Measurements from ENCODE around the gene PPP1R7. TPM values are rescaled to one million over a fixed set of nuclear protein-coding genes. Genes with fewer than 3 reads are reported as not detected.

Gene PPP1R7
- total and polyA plus RNA-seq, 8 donors: 21.5 to 38.7 (median 31.5) TPM

- Histone ChIP-seq H3K9me3 (no peaks in the 10 kb centered on the region), H3K27ac (no peak overlapping the region), H3K27me3 (no peaks in the 10 kb centered on the region), H3K4me3 (no peak overlapping the region), H3K36me3 (no peaks in the 10 kb centered on the region), H3K4me1 (no peaks in the 10 kb centered on the region)
- FAIRE-seq (no peak), ATAC-seq (no peak), DNase-seq (no peak)
- whole genome bisulfite sequencing, 2 donors: 89 to 92% methylated on average over 5 of the region's 5 CpGs
- TF ChIP-seq CTCF (IDR thresholded peaks at IDR 0.05): no peak
- intact Hi-C loops (cut with DNase I): no loop called here
Measured at GRCh38 chr2:241121008-241121407, 29.3 kb upstream of the PPP1R7 start.

DNA sequence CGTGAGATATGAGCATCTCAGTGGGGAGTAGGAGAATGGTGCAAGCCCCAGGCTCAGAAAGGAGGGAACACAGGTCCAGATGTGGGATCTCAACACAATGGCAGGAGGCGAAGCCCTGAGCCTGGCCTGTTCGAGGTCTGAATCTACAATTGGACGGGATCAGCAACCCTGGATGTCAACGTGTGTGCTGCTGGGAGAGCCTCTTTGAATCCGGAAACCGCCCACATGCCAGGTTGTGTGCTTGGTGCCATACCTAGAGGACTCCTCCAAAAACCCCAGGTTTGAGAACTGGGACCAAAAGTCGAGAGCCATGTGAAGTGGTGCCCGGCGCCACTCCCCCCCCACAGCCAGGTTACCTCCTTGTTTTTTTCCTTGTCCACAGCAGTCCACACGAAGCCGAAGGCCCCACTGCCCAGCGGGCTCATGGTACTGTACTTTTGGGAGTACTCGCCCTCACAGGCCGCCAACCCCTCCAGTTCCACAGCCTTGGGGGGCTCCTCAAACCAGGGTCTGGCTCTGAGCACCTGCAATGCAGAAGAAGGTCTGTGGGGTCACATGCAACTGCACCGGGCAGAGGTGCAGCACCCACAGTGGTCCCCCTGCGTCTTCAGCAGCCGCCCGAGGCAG is 27.8 kb upstream of the PPP1R7 start:
- ATAC-seq (no peak), FAIRE-seq (no peak), DNase-seq (peak in 1 of 6 donors; percentile 46)
- TF ChIP-seq CTCF (IDR thresholded peaks at IDR 0.05): no peak
- no peak overlapping the region for H3K4me3 ChIP-seq
- H3K9me3 ChIP-seq: no peaks in the 10 kb centered on the region
- H3K27me3 ChIP-seq: no peaks in the 10 kb centered on the region
- no peaks in the 10 kb centered on the region for H3K4me1 ChIP-seq
- intact Hi-C loops (cut with DNase I): no loop called here
- H3K36me3 ChIP-seq: no peaks in the 10 kb centered on the region
- H3K27ac ChIP-seq: no peak overlapping the region
- WGBS, 2 donors: 94 to 96% methylated on average over 19 of the region's 19 CpGs

- Histone ChIP-seq H3K9me3 (no peaks in the 10 kb centered on the region), H3K36me3 (no peaks in the 10 kb centered on the region), H3K4me3 (no peak overlapping the region), H3K27ac (no peak overlapping the region), H3K4me1 (no peaks in the 10 kb centered on the region), H3K27me3 (no peaks in the 10 kb centered on the region)
- FAIRE-seq: no peak
- peak in 4 of 6 donors; percentile 31 to 90 (median 64) for DNase-seq
- TF ChIP-seq CTCF (IDR thresholded peaks at IDR 0.05): no peak
- ATAC-seq: peak in 3 of 4 donors; percentile 78 to 98 (median 92)
- 74 to 89% methylated on average over 16 of the region's 16 CpGs for WGBS, 2 donors
- intact Hi-C loops (cut with DNase I): no loop called here
Measured at GRCh38 chr2:241123816-241124536, 26.3 kb upstream of the PPP1R7 start.

GRCh38 chr2:241125626-241126025 is 24.6 kb upstream of the PPP1R7 start:
- DNase-seq (peak in 1 of 6 donors; percentile 17), ATAC-seq (no peak), FAIRE-seq (no peak)
- 91 to 96% methylated on average over 13 of the region's 13 CpGs for WGBS, 2 donors
- H3K36me3 ChIP-seq: no peaks in the 10 kb centered on the region
- intact Hi-C loops (cut with DNase I): no loop called here
- H3K27me3 ChIP-seq: no peaks in the 10 kb centered on the region
- H3K4me3 ChIP-seq: no peak overlapping the region
- no peak for TF ChIP-seq CTCF (IDR thresholded peaks at IDR 0.05)
- H3K9me3 ChIP-seq: no peaks in the 10 kb centered on the region
- H3K4me1 ChIP-seq: no peaks in the 10 kb centered on the region
- H3K27ac ChIP-seq: no peak overlapping the region

DNA sequence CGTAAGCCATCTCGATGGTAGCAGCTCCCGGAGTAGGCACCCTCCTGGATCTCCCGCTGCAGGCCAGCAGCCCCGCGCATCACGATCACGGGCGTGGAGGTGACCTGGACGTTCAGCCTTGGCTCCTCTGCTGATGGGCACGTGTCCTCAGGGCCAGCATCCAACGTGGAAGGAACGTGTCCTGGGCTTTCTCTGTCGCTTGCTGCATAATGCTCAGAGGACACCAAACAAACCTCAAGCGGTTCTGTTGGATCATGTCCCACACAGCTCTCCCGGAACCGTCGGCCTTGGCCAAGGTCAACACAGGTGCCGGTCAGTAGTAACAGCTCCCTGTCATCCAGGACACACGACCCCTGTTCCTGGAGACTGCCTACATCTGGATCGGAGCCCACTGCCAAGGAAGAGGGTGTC is 24.1 kb upstream of the PPP1R7 start:
- no peaks in the 10 kb centered on the region for H3K36me3 ChIP-seq
- ATAC-seq (no peak), DNase-seq (peak in 1 of 6 donors; percentile 39), FAIRE-seq (no peak)
- no peaks in the 10 kb centered on the region for H3K27me3 ChIP-seq
- no peak overlapping the region for H3K27ac ChIP-seq
- H3K4me1 ChIP-seq: no peaks in the 10 kb centered on the region
- TF ChIP-seq CTCF (IDR thresholded peaks at IDR 0.05): no peak
- H3K9me3 ChIP-seq: no peaks in the 10 kb centered on the region
- WGBS, 2 donors: 80 to 81% methylated on average over 21 of the region's 21 CpGs
- intact Hi-C loops (cut with DNase I): no loop called here
- no peak overlapping the region for H3K4me3 ChIP-seq
